ENCODE measurements around the gene LRRK1. TPM values are rescaled to one million over a fixed set of nuclear protein-coding genes. Genes with fewer than 3 reads are reported as not detected.

LRRK1 gene
- polyA plus RNA-seq, 1 donor (not counting 4 experiments of a cell fraction or from before 2014, with no cell fraction given), result 6.2 TPM

- Histone ChIP-seq H3K4me2 (ENCODE audit: control insufficient read depth, extremely low read depth, insufficient read depth, low read depth, low read length) (no peak overlapping the region), H3K27me3 (ENCODE audit: control insufficient read depth, extremely low read depth, insufficient read depth, low read length) (no peaks in the 10 kb centered on the region), H3K36me3 (ENCODE audit: control insufficient read depth in 2 of 2, extremely low read depth in 1 of 2, insufficient read depth in 2 of 2, low read length in 2 of 2) (peaks cover 9 to 14% of the 10 kb centered on the region in 2 experiments), H3K9ac (ENCODE audit: control insufficient read depth, extremely low read depth, insufficient read depth, low read length) (no peak overlapping the region), H3K9me3 (ENCODE audit: control insufficient read depth, low read depth, low read length) (no peaks in the 10 kb centered on the region), H2AFZ (ENCODE audit: control insufficient read depth, low read length) (no peak overlapping the region), H3K4me3 (ENCODE audit: control insufficient read depth in 2 of 3, extremely low read depth in 1 of 3, insufficient read depth in 2 of 3, low read depth in 1 of 3, low read length in 3 of 3) (no peak overlapping the region), H3K79me2 (ENCODE audit: control insufficient read depth, insufficient read depth, low read length) (no peaks in the 10 kb centered on the region), H4K20me1 (ENCODE audit: control insufficient read depth, extremely low read depth, insufficient read depth, low read length) (no peaks in the 10 kb centered on the region), H3K27ac (ENCODE audit: control insufficient read depth, insufficient read depth, low read length) (no peak overlapping the region), H3K4me1 (ENCODE audit: control insufficient read depth, extremely low read depth, insufficient read depth, low read length) (no peaks in the 10 kb centered on the region), H3K9me1 (ENCODE audit: control insufficient read depth, extremely low read depth, insufficient read depth, low read length) (no peaks in the 10 kb centered on the region)
- dilution Hi-C loops (cut with MboI; ENCODE audit: extremely low pct_ligation_motif_present, low sequenced_read_pairs), result no loop called here
- FAIRE-seq (no peak), DNase-seq (ENCODE audit: low read depth, low spot score) (no peak)
- TF ChIP-seq EZH2 (IDR thresholded peaks at IDR 0.05; ENCODE audit: low read length), result no peak
- TF ChIP-seq CTCF (optimal IDR thresholded peaks at IDR 0.05 in 1 of 3, IDR thresholded peaks at IDR 0.05 in 1 of 3, conservative IDR thresholded peaks at IDR 0.05 in 1 of 3; ENCODE audit: extremely low read depth in 1 of 3, insufficient read depth in 2 of 3, low read length in 3 of 3), result no peak
Measured at GRCh38 chr15:101042320-101042719, 123.2 kb downstream of the LRRK1 start.

GRCh38 chr15:101043011-101043410 lies 123.9 kb downstream of the LRRK1 start:
- Histone ChIP-seq H3K4me2 (ENCODE audit: control insufficient read depth, extremely low read depth, insufficient read depth, low read depth, low read length) (no peak overlapping the region), H3K4me1 (ENCODE audit: control insufficient read depth, extremely low read depth, insufficient read depth, low read length) (no peaks in the 10 kb centered on the region), H2AFZ (ENCODE audit: control insufficient read depth, low read length) (no peak overlapping the region), H3K27ac (ENCODE audit: control insufficient read depth, insufficient read depth, low read length) (no peak overlapping the region), H3K9ac (ENCODE audit: control insufficient read depth, extremely low read depth, insufficient read depth, low read length) (no peak overlapping the region), H3K79me2 (ENCODE audit: control insufficient read depth, insufficient read depth, low read length) (no peaks in the 10 kb centered on the region), H4K20me1 (ENCODE audit: control insufficient read depth, extremely low read depth, insufficient read depth, low read length) (no peaks in the 10 kb centered on the region), H3K27me3 (ENCODE audit: control insufficient read depth, extremely low read depth, insufficient read depth, low read length) (no peaks in the 10 kb centered on the region), H3K4me3 (ENCODE audit: control insufficient read depth in 2 of 3, extremely low read depth in 1 of 3, insufficient read depth in 2 of 3, low read depth in 1 of 3, low read length in 3 of 3) (no peak overlapping the region), H3K9me1 (ENCODE audit: control insufficient read depth, extremely low read depth, insufficient read depth, low read length) (no peaks in the 10 kb centered on the region), H3K9me3 (ENCODE audit: control insufficient read depth, low read depth, low read length) (no peaks in the 10 kb centered on the region), H3K36me3 (ENCODE audit: control insufficient read depth in 2 of 2, extremely low read depth in 1 of 2, insufficient read depth in 2 of 2, low read length in 2 of 2) (peaks cover 9 to 15% of the 10 kb centered on the region in 2 experiments)
- no peak for DNase-seq (ENCODE audit: low read depth, low spot score)
- dilution Hi-C loops (cut with MboI; ENCODE audit: extremely low pct_ligation_motif_present, low sequenced_read_pairs), result no loop called here
- no peak for FAIRE-seq
- TF ChIP-seq EZH2 (IDR thresholded peaks at IDR 0.05; ENCODE audit: low read length) (no peak), CTCF (optimal IDR thresholded peaks at IDR 0.05 in 1 of 3, IDR thresholded peaks at IDR 0.05 in 1 of 3, conservative IDR thresholded peaks at IDR 0.05 in 1 of 3; ENCODE audit: extremely low read depth in 1 of 3, insufficient read depth in 2 of 3, low read length in 3 of 3) (no peak)
